ENCODE results near the gene PDE4B. TPM values are rescaled to one million over a fixed set of nuclear protein-coding genes. Genes with fewer than 3 reads are reported as not detected.

PDE4B gene
- total RNA-seq, 2 donors from 2014 or later, result 4.3 to 18.0 TPM

GRCh38 chr1:65980237-65980636, 187.5 kb downstream of the PDE4B start:
- no peaks in the 10 kb centered on the region for H3K36me3 ChIP-seq (ENCODE audit: control insufficient read depth, insufficient read depth, low read length)
- no peaks in the 10 kb centered on the region for H3K27me3 Mint-ChIP-seq (ENCODE audit: insufficient read depth)
- H3K27ac ChIP-seq (ENCODE audit: low read depth, low read length), result no peak overlapping the region
- H3K27me3 ChIP-seq (ENCODE audit: control insufficient read depth, insufficient read depth, low read length, poor library complexity, severe bottlenecking), result no peaks in the 10 kb centered on the region
- H3K9me3 ChIP-seq (ENCODE audit: control insufficient read depth, low read length), result peaks cover 11% of the 10 kb centered on the region
- H3K9ac ChIP-seq (ENCODE audit: extremely low read depth, low read length, poor library complexity, severe bottlenecking), result no peak overlapping the region
- TF ChIP-seq CTCF (conservative IDR thresholded peaks at IDR 0.05), result no peak
- peaks cover 4% of the 10 kb centered on the region for H3K4me1 Mint-ChIP-seq
- no peak overlapping the region for H3K4me3 Mint-ChIP-seq
- WGBS, 2 experiments (ENCODE audit: insufficient coverage in 1 of 2, insufficient read length in 1 of 2), result 97% methylated on average over 2 of the region's 2 CpGs; no CpG with 5 or more reads in 1 of the 2 experiments
- H3K4me1 ChIP-seq (ENCODE audit: control insufficient read depth, insufficient read depth, low read length), result no peaks in the 10 kb centered on the region
- peaks cover 18% of the 10 kb centered on the region for H3K9me3 Mint-ChIP-seq
- DNase-seq, result no peak
- no peaks in the 10 kb centered on the region for H3K36me3 Mint-ChIP-seq (ENCODE audit: low read depth)
- no peak overlapping the region for H3K4me3 ChIP-seq (ENCODE audit: low read length)
- no peak overlapping the region for H3K27ac Mint-ChIP-seq

DNA sequence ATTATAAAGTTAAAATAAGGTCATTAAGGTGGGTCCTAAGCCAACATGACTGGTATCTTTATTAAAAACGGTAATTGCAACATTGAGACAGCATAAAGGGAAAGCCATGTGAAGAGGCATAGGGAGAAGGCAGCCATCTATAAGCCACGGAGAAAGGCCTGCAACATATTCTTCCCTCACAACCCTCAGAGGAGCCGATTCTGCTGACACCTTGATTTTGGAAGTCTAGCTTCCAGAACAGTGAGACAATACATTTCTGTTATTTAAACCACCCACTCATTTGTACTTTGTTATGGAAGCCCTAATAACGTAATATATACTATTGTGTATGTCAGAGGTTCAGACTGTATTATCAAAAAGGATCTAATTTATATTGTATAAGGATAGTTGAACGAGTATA, 190.8 kb downstream of the PDE4B start:
- H3K4me1 Mint-ChIP-seq, result peaks cover 4% of the 10 kb centered on the region
- H3K27ac ChIP-seq (ENCODE audit: low read depth, low read length), result no peak overlapping the region
- H3K36me3 Mint-ChIP-seq (ENCODE audit: low read depth), result no peaks in the 10 kb centered on the region

GRCh38 chr1:65985393-65986066, 192.8 kb downstream of the PDE4B start:
- no peaks in the 10 kb centered on the region for H3K27me3 Mint-ChIP-seq (ENCODE audit: insufficient read depth)
- H3K36me3 ChIP-seq (ENCODE audit: control insufficient read depth, insufficient read depth, low read length), result no peaks in the 10 kb centered on the region
- H3K36me3 Mint-ChIP-seq (ENCODE audit: low read depth), result no peaks in the 10 kb centered on the region
- no peaks in the 10 kb centered on the region for H3K4me1 ChIP-seq (ENCODE audit: control insufficient read depth, insufficient read depth, low read length)
- H3K27ac Mint-ChIP-seq, result no peak overlapping the region
- no peak overlapping the region for H3K9ac ChIP-seq (ENCODE audit: extremely low read depth, low read length, poor library complexity, severe bottlenecking)
- no peaks in the 10 kb centered on the region for H3K9me3 Mint-ChIP-seq
- H3K4me3 ChIP-seq (ENCODE audit: low read length), result no peak overlapping the region
- no peaks in the 10 kb centered on the region for H3K27me3 ChIP-seq (ENCODE audit: control insufficient read depth, insufficient read depth, low read length, poor library complexity, severe bottlenecking)
- no peak overlapping the region for H3K27ac ChIP-seq (ENCODE audit: low read depth, low read length)
- TF ChIP-seq CTCF (conservative IDR thresholded peaks at IDR 0.05), result no peak
- no peaks in the 10 kb centered on the region for H3K9me3 ChIP-seq (ENCODE audit: control insufficient read depth, low read length)
- WGBS, 2 experiments (ENCODE audit: insufficient coverage in 1 of 2, insufficient read length in 1 of 2), result no CpG with 5 or more reads among the region's 1 CpG
- H3K4me1 Mint-ChIP-seq, result no peaks in the 10 kb centered on the region
- no peak for DNase-seq
- no peak overlapping the region for H3K4me3 Mint-ChIP-seq

More for the DNA sequence above, 190.8 kb downstream of the PDE4B start:
- Histone ChIP-seq H3K4me1 (ENCODE audit: control insufficient read depth, insufficient read depth, low read length) (no peaks in the 10 kb centered on the region), H3K36me3 (ENCODE audit: control insufficient read depth, insufficient read depth, low read length) (no peaks in the 10 kb centered on the region), H3K4me3 (ENCODE audit: low read length) (no peak overlapping the region), H3K27me3 (ENCODE audit: control insufficient read depth, insufficient read depth, low read length, poor library complexity, severe bottlenecking) (no peaks in the 10 kb centered on the region), H3K9ac (ENCODE audit: extremely low read depth, low read length, poor library complexity, severe bottlenecking) (no peak overlapping the region), H3K9me3 (ENCODE audit: control insufficient read depth, low read length) (no peaks in the 10 kb centered on the region)
- TF ChIP-seq CTCF (conservative IDR thresholded peaks at IDR 0.05), result no peak
- DNase-seq, result no peak
- 81 to 83% methylated on average over 4 of the region's 5 CpGs for WGBS, 2 experiments (ENCODE audit: insufficient coverage in 1 of 2, insufficient read length in 1 of 2)
- no peak overlapping the region for H3K4me3 Mint-ChIP-seq
- H3K27ac Mint-ChIP-seq, result no peak overlapping the region
- no peaks in the 10 kb centered on the region for H3K9me3 Mint-ChIP-seq
- H3K27me3 Mint-ChIP-seq (ENCODE audit: insufficient read depth), result no peaks in the 10 kb centered on the region

Data from endodermal cell (in vitro differentiated cells).